ENCODE results near the gene FARS2.

The FARS2 gene

DNA sequence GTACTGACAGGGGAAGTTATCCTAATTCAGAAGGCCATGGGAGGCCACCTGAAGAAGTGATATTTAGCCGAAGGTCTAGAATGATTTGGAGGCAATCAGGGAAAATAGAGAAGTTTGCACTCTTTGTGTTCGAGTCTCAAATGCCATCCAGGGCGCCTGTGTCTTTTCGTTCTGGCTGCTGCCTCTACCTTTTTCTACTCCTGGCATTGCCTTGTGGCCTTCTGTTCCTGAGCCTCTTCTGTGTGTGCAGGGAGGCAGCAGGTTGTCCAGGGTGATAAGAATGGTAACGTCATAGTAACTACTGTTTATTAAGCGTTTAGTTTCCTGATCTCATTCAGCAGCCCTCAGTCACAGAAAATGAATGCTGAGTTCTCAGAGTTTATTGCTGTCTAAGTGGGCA, 252.1 kb downstream of the FARS2 start:
- no peak for DNase-seq

DNA sequence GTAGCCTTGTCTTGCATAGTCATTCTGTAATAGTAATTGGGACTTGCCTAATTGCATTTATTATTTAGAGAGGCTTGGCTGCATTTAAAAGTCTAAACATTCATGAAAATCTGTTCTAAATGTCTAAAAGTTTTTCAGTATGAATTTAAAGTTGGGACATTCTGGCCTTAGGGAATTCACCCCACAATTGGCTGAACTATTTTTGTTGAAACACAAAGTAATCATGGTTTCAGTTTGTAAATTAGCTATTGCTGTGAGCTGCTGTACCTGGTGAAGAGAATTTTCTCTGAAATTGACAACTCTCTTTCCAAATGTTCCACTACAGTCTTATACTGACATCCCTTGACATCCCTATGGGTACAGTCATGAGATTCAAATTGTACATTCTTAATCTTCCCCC, 253.0 kb downstream of the FARS2 start:
- DNase-seq: no peak

DNA sequence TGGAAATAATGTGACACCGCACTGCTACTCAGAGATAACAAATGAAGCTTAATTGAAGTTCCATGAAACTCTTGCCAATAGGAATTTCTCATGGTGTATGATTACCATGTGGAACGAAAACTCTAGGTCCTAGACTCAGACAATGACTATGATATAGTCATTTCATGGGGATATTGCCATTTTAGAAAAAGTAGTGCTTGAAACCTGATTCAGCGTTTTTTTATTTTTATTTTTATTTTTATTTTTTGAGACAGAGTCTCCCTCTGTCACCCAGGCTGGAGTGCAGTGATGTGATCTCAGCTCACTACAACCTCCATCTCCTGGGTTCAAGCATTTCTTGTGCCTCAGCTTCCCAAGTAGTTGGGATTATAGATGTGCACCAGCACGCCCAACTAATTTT, 253.9 kb downstream of the FARS2 start:
- no peak for DNase-seq

DNA sequence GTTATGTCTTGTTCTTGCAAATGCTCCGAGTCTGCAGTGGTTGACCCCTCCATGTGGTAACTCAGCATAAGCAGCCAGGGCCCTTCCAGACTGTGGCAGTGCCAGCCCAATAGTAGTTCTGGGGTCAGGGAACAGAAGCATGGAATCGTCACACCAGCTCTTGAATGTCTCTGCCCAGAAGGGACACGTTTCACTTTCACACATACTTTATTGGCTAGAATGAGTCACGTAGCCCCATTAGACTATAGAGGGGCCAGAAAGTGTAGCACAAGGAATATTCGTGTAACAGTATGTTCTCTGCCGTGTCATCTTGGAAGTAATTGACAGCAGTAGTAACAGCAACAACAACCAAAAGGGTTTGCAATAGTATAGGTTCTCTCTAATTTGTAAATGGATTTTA, 254.7 kb downstream of the FARS2 start:
- DNase-seq: no peak

DNA sequence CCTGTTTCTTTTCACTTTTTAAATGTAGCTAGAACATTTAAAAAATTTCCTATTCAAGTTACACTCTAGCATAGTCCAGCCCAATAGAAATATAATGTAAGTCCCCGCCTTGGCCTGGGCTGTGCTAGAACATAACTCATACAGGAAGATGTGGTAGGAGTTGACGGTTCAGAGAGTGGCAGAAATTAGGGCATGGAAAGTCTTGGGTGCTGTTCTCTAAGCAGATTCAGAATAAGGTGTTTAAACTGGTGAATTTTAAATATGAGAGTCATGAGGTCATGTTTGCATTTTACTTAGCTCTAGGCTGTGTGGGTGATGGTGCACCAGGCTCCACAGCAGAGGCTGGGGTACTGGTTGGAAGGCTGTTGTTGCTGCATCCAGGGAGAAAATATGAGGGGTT, 256.5 kb downstream of the FARS2 start:
- no peak for DNase-seq

DNA sequence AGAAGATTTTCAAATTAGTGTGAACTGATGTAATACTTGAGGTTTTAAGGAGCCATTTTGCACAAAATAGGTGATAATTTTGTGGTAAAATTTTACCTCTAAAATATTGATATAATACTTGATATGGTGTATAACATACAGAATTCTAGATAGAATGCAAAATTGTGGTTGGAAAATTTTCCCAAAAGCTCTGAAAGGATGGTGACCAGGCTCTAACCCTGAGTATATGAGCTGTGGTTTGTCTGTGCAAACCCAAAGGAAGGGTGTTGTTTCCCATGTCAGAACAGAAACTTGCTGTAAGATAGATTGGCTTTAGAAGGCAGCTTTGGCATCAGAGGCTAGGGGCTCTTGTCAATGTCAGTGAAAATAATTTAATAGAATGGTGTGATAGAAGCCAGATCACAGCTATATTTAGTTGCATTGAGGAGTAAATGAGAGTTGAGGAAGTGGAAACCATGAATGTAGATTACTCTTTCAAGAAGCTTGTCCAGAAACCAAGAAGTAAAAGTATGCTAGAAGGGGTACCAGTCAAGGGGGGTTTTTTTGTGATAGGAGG, 257.7 kb downstream of the FARS2 start:
- no peak for DNase-seq

DNA sequence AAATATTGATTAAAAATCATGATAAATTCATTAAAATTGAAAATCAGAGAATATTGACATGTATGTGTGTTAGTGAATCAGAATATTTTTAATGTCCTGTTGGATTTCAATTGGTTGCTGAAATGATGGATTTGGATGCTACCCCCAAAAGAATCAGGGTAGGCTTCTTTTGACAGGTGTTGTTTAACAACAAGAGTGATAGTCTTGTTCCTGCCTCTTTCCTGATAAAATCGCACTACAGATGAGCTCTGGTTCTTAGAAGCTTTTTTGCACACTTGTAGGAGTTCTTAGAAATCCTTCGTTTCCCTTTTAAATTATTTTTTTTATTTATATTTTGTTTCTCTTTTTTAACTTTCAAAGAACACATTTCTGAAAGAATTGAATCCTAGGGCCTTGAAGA, 259.5 kb downstream of the FARS2 start:
- no peak for DNase-seq

DNA sequence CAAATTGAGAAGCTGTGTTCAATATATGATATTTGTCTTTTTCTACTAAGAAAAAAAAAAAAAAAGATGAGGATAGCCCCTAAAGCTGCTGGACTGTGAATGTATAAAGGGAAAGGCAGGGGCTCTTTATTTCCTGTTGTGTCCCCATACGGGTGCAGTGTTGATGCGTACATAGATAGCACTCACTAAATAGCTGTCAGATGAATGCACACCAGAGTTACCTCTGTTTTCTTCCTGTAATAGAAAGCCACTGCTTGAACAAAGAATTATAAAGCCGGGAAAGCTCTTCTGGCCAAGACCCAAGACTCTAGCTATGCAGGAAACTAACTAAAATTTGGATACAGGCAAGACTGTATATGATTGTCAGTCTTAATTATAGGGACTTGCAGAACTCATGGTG, 260.0 kb downstream of the FARS2 start:
- no peak for DNase-seq

DNA sequence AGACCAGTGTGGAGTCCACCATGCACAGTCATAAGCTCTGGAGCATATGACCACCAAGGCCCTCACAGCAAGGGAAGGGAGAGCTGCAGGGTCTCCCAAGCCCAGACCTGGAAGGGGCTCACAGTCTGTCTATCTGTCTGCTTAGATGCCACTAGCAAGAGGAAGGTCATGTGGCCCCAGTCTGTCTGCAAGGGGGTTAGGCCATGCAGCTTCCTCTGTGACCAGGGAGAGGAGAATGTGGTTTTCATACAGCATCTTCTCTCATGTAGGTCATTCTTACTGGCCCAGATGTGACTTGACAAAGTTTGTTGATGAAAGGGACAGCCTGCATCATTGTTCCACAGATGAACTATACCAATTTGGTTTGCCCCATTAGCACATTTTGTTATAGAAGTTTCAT, 260.8 kb downstream of the FARS2 start:
- DNase-seq: no peak

DNA sequence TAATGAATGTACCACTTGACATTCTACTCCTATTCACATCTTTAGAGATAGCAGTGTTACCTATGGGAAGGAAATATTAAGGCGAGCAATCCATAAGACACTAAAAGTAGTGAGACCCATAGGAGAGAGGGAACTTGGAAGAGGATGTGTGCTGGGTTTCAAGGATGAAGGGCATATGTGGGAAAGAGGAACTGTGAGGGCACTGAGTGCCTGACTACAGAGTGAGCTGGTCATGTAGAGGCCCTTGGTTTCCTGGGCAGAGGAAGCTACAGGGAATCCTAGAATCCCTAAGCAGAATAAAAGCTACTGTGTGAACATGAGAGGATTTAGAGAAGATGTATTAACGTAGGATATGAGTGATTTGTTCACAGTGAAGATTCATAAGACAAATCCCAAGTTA, 262.8 kb downstream of the FARS2 start:
- DNase-seq: no peak

DNA sequence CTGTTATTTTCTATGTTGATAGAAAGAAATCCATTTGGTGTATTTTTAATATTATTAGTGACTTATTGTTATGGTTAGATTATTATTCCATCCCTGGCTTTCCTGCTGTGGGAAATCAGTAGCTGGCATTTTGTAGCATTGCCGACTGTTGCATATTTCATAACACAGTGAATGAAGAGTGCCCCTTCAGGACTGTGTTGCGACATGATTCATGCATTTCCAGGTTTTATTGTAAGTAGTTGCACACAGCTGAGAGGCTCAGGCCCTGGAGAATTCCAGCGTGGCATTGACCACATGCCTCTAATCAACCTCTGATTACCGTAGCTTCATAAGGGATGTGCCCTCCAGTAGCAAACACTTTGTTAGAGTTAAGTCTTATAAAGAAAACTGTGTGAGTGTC, 263.9 kb downstream of the FARS2 start:
- DNase-seq: peak; percentile 23

DNA sequence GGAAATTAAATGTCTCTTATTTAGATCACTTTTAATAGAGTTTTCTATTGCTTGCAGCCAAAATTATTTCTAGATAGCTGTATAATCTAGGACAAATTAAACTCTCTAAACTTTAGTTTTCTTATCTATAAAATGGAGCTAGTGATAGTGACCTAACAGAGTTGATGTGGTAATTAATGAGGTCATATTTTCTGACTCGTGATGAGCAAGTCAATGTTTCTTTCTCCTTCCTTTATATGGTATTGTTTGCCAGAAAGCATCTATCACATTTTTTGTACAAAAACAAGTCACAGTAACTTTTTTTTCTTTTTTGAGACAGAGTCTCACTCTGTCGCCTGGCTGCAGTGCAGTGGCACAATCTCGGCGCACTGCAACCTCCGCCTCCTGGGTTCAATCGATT, 267.7 kb downstream of the FARS2 start:
- peak; percentile 56 for DNase-seq

DNA sequence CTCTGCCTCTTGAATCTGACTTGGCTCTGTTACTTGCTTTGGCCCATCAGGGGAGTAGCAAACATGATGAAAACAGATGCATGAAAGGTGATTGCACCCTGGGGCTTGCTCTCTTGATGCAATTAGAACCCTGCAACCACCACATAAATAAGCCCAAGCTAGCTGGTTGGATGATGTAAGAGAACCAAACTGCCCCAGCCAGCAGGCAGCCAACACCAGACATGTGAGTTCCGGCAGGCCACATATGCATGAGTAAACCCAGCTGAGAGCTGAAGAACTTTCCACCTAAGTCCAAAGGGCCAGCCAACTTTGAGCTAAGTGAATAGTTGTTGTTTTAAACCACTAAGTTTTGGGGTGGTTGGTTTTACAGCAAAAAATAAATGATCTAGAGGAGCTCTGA, 268.4 kb downstream of the FARS2 start:
- DNase-seq: no peak

DNA sequence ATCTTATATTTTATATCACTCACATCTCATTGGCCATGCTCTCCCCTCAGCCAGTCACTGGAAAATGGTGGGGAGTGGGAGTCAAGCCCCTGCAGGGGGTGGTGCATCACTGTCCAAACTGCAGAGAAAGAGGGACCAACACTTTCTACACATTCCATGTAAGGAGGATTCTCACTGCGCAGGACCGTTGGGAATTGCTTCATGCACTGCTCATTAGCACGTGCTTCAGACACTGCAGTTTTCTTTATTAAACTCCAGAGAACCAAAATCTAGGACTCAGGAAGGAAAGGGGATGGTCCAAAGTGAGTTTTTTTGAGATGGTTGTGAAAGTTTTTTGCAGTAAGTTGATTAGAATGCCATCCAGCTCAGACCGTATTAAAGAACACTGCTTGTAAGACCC, 269.8 kb downstream of the FARS2 start:
- no peak for DNase-seq

DNA sequence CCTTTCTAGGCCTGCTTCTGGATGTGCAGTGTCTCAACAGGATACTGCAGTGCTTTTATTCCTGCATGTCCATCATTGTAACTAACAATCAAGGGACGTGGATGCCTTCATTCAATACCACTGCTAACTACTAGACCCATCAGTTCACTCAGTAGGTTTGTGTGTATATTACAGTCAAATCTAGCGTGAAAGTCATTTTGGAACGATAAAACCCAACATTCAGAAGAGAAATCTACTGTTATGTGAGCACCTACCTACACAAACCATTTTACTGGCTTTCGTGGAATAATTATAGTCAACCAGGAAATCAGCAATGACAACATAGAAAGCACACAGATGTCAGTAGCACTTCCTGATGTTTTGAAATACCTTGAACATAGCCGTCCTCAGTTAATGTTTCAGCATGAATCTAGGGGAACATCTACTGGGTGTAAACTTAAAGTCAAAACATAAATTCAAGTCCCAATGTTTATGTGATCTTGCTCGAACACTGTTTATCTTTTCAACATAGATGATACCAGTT, 270.6 kb downstream of the FARS2 start:
- no peak for DNase-seq

DNA sequence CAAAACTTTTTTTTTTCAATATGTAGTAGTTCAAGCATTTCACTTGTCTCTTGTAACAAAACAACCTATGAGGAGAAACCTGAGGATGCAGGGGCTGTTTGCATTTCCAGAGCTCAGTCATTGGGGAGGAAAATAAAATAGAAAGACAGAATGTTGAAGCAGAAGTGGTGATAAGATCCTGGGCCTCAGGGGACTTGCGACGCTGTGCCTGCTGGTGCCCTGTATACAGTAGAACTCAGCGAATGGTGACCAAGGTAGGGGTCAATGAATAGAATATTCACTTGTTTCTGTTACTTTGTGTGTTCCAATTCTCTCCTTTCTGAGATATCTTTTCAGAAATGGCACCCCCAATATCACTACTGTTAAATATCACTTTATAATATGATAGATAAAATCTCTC, 271.6 kb downstream of the FARS2 start:
- DNase-seq: no peak

DNA sequence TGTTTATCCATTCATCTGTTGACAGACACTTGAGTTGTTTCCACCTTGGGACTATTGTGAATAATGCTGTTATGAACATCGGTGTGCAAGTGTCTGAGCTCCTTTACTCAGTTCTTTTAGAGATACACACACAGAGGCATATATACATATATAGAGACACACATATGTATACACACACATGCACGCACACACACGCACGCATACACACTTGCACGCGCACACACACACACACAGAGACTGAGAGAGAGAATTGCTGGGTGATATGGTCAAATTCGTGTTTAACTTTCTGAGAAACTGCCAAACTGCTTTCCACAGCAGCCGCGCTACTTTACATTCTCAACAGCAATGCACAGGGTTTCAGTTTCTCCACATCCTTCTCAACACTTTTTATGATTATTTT, 273.3 kb downstream of the FARS2 start:
- DNase-seq: no peak

DNA sequence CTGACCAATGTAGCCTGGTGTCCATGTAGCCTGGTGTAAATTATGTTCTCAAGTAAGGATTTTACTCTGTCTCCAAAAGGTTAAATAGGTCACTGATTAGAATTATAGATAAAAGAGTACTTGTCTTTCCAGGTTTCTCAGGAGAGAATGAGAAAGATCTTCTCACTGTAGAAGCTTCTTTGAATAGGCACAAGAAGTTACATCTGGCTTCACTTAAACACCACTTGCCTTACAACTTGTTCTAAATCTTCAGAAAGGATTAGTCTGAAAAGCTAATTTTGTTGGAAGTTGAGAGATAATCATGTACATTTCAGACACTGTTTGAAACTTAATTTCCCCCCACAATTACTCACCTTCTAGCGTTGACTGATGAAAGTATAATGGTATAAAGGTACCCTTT, 275.3 kb downstream of the FARS2 start:
- DNase-seq: no peak

DNA sequence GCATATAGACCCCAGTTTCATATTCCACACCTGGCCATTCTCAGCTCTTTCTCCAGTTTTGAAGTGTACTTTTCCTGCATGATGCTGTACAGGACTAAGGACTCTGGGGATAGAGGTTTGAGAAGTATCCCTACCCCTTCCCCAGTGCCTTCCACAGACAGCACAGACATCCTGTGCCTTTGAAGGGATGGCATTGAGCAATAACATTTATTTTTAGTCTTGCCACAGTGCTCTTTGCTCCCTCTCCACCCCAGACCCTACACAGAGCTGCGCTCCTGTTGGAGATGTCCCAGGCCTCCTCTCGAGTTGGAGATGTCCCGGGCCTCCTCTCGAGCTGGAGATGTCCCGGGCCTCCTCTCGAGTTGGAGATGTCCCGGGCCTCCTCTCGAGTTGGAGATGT, 275.8 kb downstream of the FARS2 start:
- DNase-seq: no peak

DNA sequence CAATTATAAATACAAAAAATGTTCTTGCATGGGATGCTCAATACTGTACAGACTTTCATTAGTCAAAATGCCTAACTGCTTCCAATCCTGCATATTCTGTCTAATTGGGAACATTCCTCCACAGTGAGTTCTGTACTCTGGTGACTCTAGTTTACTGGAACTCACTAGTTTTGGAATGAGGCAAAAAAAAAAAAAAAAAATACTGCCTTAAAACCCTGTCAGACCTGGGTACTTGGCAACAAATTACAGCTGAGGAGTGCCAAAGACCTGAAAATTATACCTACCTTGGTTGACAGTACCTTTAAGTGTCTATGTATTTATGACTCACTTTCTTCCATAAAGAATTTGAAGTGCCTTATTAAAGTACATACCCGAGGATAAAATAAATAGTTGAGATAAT, 276.7 kb downstream of the FARS2 start:
- peak; percentile 8 for DNase-seq

DNA sequence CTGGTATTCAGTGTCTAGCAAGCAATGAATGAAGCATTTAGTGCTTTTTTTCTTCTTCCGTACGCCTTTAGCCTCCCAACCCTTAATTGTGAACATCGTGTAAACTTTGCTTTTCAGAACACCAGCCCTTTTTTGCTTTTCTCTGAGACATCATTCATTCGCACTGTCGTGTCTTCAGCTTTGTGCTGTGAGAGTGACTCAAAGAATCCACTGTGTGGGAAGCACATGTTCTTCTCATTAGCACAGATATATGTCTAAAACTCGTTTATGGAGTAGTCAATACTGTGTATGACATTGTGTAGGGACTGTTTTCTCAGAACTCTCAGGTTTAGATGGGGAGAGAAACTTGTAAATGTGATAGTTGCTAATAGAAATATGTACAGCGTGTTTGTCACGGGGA, 279.1 kb downstream of the FARS2 start:
- DNase-seq: no peak

DNA sequence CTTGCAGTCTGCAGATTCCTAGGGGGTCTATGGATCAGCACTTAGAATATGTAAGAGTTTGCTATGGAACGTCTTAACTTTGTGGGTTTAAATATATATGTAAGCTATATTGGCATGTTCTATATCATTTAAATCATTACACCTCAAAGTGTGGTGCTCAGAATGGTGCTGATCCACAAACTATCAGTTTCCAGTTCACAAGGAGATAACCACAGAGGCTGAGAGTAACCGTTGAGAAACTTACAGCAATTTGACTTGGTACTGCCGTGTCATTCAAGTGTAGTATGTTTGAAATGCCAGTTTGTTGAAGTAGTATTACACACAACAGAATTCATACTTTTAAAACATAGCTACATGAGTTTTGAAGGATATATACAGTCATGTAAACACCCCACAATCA, 279.7 kb downstream of the FARS2 start:
- no peak for DNase-seq

DNA sequence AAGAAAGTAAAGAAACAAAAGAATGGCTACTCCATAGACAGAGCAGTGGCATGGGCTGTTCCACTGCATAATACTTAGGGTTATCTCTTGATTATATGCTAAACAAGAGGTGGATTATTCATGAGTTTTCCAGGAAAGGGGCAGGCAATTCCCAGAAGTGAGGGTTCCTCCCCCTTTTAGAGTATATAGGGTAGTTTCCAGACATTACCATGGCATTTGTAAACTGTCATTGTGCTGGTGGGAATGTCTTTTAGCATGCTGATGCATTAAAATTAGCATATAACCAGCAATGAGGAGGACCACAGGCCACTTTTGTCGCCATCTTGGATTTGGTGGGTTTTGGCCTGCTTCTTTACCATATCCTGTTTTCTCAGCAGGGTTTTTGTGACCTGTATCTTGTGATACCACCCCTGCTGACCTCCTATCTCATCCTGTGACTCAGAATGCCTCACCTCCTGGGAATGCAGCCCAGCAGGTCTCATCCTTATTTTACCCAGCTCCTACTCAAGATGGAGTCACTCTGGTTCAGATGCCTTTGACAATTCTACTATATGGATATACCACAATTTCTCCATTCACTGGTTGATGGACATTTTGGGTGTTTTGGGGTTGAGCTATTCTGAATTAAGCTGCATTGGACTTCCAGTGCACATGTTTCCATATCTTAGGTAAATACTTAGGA, 280.6 kb downstream of the FARS2 start:
- peak; percentile 72 for DNase-seq

DNA sequence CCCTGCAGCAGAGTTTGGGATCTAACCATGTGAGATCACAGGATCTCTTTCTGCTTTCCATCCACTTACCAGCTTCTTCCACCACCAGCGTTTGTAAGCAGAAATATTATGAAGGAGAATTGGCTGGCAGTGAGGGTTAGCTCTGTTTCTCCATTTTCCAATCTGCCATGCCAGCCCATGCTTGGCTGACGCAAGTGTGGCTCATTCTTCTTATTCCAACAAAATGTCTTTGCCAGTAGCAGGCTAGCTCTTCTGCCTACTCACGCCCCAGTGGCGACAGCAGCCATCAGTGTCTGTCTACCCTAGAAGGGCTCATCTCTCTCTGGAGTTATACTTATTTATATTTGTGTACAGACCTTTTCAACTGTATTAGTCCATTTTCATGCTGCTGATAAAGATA, 286.2 kb downstream of the FARS2 start:
- DNase-seq: no peak

DNA sequence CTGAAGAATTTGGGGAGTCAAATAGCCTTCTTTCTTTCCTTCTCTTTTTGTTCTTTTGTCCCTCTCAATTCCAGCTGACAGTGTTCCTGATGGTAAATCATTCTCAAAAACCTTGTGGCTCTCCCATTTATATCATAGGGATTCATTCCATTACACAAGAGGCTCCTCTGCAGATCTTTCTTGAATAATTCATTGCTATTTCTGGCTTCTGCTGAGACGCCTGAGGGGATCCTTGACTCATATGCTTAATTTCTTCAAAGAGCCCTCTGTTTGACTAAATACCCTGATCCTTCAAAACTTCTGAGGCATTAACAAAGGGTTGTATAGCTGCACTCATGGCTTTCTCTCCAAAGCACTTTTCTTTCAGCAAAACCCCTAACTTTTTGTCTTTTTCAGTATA, 289.3 kb downstream of the FARS2 start:
- DNase-seq: no peak
